ENCODE data around the gene DIS3L2.
"Not testable (repeated sequence)": the region's sequence is repeated elsewhere in the genome, so short reads cannot be mapped to it uniquely, and the experiment has no call there.

The DIS3L2 gene

GRCh38 chr2:232364806-232365594 lies 403.5 kb downstream of the DIS3L2 start:
- DNase-seq (ENCODE audit: low read depth in 4 of 4, low spot score in 1 of 4) = not testable (repeated sequence)

GRCh38 chr2:232365621-232366321 lies 404.3 kb downstream of the DIS3L2 start:
- DNase-seq (ENCODE audit: low read depth in 4 of 4, low spot score in 1 of 4) = no peak

- DNase-seq (ENCODE audit: low read depth in 4 of 4, low spot score in 1 of 4) = not testable (repeated sequence)
These were observed 404.9 kb downstream of the DIS3L2 start for GRCh38 chr2:232366461-232366860.

- no peak for DNase-seq (ENCODE audit: low read depth in 4 of 4, low spot score in 1 of 4)
These were observed 405.5 kb downstream of the DIS3L2 start for GRCh38 chr2:232367016-232367415.

- DNase-seq (ENCODE audit: low read depth in 4 of 4, low spot score in 1 of 4) = no peak
These were observed 406.2 kb downstream of the DIS3L2 start for GRCh38 chr2:232367591-232368233.

- DNase-seq (ENCODE audit: low read depth in 4 of 4, low spot score in 1 of 4) = no peak
These were observed 406.8 kb downstream of the DIS3L2 start for GRCh38 chr2:232368311-232368731.

- no peak for DNase-seq (ENCODE audit: low read depth in 4 of 4, low spot score in 1 of 4)
These were observed 407.8 kb downstream of the DIS3L2 start for GRCh38 chr2:232369126-232369951.

- not testable (repeated sequence) for DNase-seq (ENCODE audit: low read depth in 4 of 4, low spot score in 1 of 4)
These were observed 408.5 kb downstream of the DIS3L2 start for GRCh38 chr2:232370007-232370406.

GRCh38 chr2:232372231-232373208 lies 411.0 kb downstream of the DIS3L2 start:
- no peak for DNase-seq (ENCODE audit: low read depth in 4 of 4, low spot score in 1 of 4)

- no peak for DNase-seq (ENCODE audit: low read depth in 4 of 4, low spot score in 1 of 4)
These were observed 412.8 kb downstream of the DIS3L2 start for GRCh38 chr2:232374356-232374755.

GRCh38 chr2:232375164-232375563 lies 413.7 kb downstream of the DIS3L2 start:
- DNase-seq (ENCODE audit: low read depth in 4 of 4, low spot score in 1 of 4) = no peak

- no peak for DNase-seq (ENCODE audit: low read depth in 4 of 4, low spot score in 1 of 4)
These were observed 414.7 kb downstream of the DIS3L2 start for GRCh38 chr2:232376260-232376659.

GRCh38 chr2:232376713-232377112 lies 415.2 kb downstream of the DIS3L2 start:
- no peak for DNase-seq (ENCODE audit: low read depth in 4 of 4, low spot score in 1 of 4)

- no peak for DNase-seq (ENCODE audit: low read depth in 4 of 4, low spot score in 1 of 4)
These were observed 415.8 kb downstream of the DIS3L2 start for GRCh38 chr2:232377319-232377718.

GRCh38 chr2:232377841-232378734 lies 416.6 kb downstream of the DIS3L2 start:
- DNase-seq (ENCODE audit: low read depth in 4 of 4, low spot score in 1 of 4) = no peak

- not testable (repeated sequence) for DNase-seq (ENCODE audit: low read depth in 4 of 4, low spot score in 1 of 4)
These were observed 417.2 kb downstream of the DIS3L2 start, which contains the start of gene ALPP for GRCh38 chr2:232378735-232379151. Gene ALPP (plus strand): TSS chr2:232378751. CDS start chr2:232378803, 52 bp downstream.

GRCh38 chr2:232379610-232380590 lies 418.4 kb downstream of the DIS3L2 start:
- DNase-seq (ENCODE audit: low read depth in 4 of 4, low spot score in 1 of 4) = not testable (repeated sequence)

Data from stimulated activated CD4-positive, alpha-beta T cell treated with anti-CD3 and anti-CD28 coated beads, Interleukin-1b, Interleukin-23, amount 100 ng/mL, for 24 hours (primary cell).